ENCODE data around the gene SLC39A6. TPM values are rescaled to one million over a fixed set of nuclear protein-coding genes. Genes with fewer than 3 reads are reported as not detected.

The SLC39A6 gene
- total and polyA plus RNA-seq, 2 donors (not counting 3 experiments of a cell fraction or from before 2014, with no cell fraction given): 13.8 to 23.1 TPM

- ChIA-PET POLR2A (no interaction called here), CTCF (interaction anchor here (1.0 kb wide), 1 partner anchor 14 kb away, joined by 3 read pairs; no protein-coding TSS in a partner anchor)
- no TSS peak for BruUV-seq (replicated peaks)
- H3K9me1 ChIP-seq (replicated peaks; ENCODE audit: control insufficient read depth, extremely low read depth, insufficient read depth, low read length): no peaks in the 10 kb centered on the region
- H3K9me3 ChIP-seq (replicated peaks; ENCODE audit: control insufficient read depth, insufficient read depth, low read length): no peaks in the 10 kb centered on the region
- dilution Hi-C loops (cut with MboI; ENCODE audit: extremely low pct_ligation_motif_present, low sequenced_read_pairs) (no loop called here), intact Hi-C loops (cut with micrococcal nuclease) (no loop called here)
- H3K79me2 ChIP-seq (ENCODE audit: control insufficient read depth, insufficient read depth, low read length): no peaks in the 10 kb centered on the region
- no peak overlapping the region for H3K9ac ChIP-seq (replicated peaks; ENCODE audit: extremely low read depth, insufficient read depth, low read length)
- DNase-seq (ENCODE audit: low read depth, low spot score) (no peak), FAIRE-seq (no peak)
- no peaks in the 10 kb centered on the region for H3K4me1 ChIP-seq (ENCODE audit: control insufficient read depth, extremely low read depth, insufficient read depth, low read length)
- no peak overlapping the region for H2AFZ ChIP-seq (ENCODE audit: low read depth, low read length)
- no peak overlapping the region for H3K27ac ChIP-seq (ENCODE audit: insufficient read depth, low read depth, low read length)
- no peak overlapping the region for H3K4me3 ChIP-seq (replicated peaks in 1 of 3; ENCODE audit: insufficient read depth in 1 of 3, low read depth in 1 of 3, low read length in 3 of 3)
- no peak for TF ChIP-seq GATA2 (IDR thresholded peaks at IDR 0.05; ENCODE audit: insufficient read depth, insufficient read length, low read depth, low read length)
- no peak for TF ChIP-seq MYC (IDR thresholded peaks at IDR 0.05; ENCODE audit: low read depth, low read length)
- no peak for TF ChIP-seq FOS (IDR thresholded peaks at IDR 0.05; ENCODE audit: borderline replicate concordance, insufficient read depth, low read length)
- no peak for TF ChIP-seq EZH2 (IDR thresholded peaks at IDR 0.05; ENCODE audit: borderline replicate concordance, low read depth, low read length, severe bottlenecking)
- no peak for TF ChIP-seq CTCF (IDR thresholded peaks at IDR 0.05; ENCODE audit: extremely low read depth in 1 of 2, insufficient read depth in 1 of 2, low read depth in 1 of 2, low read length in 2 of 2)
- no peak for TF ChIP-seq POLR2A (IDR thresholded peaks at IDR 0.05; ENCODE audit: low read depth, low read length)
- no peak for TF ChIP-seq POLR2AphosphoS5 (IDR thresholded peaks at IDR 0.05; ENCODE audit: insufficient read depth, low read depth, low read length)
- TF ChIP-seq MAX (IDR thresholded peaks at IDR 0.05; ENCODE audit: insufficient read depth, insufficient read length): no peak
- no peak for TF ChIP-seq JUN (IDR thresholded peaks at IDR 0.05; ENCODE audit: borderline replicate concordance, insufficient read depth, insufficient read length, low read depth)
- no peak overlapping the region for H3K4me2 ChIP-seq (ENCODE audit: insufficient read depth, low read length)
- peaks cover 14 to 16% of the 10 kb centered on the region in 2 experiments for H3K36me3 ChIP-seq (ENCODE audit: control insufficient read depth in 2 of 2, extremely low read depth in 1 of 2, insufficient read depth in 2 of 2, low read length in 2 of 2)
- H4K20me1 ChIP-seq (replicated peaks; ENCODE audit: control insufficient read depth, extremely low read depth, insufficient read depth, low read length): no peaks in the 10 kb centered on the region
- no peaks in the 10 kb centered on the region for H3K27me3 ChIP-seq (ENCODE audit: control insufficient read depth in 2 of 2, insufficient read depth in 2 of 2, low read length in 2 of 2)
These were observed 19.4 kb downstream of the SLC39A6 start for GRCh38 chr18:36109737-36110136.
